T47D (cell line): Measurements from ENCODE around the gene MCM3AP.
A peak's percentile ranks its signal among the peaks of the same experiment; 100 is the strongest.
"Not testable (repeated sequence)": the region's sequence is repeated elsewhere in the genome, so short reads cannot be mapped to it uniquely, and the experiment has no call there.

Experiments used
- DNase-seq, 2 experiments: peaks; one replicate each; pipeline versions ENCODE4 v3.0.0 to v3.0.0-alpha.2; 2011 to 2012; ENCODE audit warnings: low read depth in 1 of 2, low spot score in 1 of 2
- JUND ChIP-seq: IDR thresholded peaks from 2 replicates; pipeline ENCODE4 v1.6.1; 2012; ENCODE audit warnings: low read depth
- in situ Hi-C: cut with HindIII; loops from 2 replicates; pipeline ENCODE4 v1.10.0; 2016; ENCODE audit warnings: low sequenced_read_pairs, low pct_unique_long_range_greater_than_20kb

Gene MCM3AP

DNA sequence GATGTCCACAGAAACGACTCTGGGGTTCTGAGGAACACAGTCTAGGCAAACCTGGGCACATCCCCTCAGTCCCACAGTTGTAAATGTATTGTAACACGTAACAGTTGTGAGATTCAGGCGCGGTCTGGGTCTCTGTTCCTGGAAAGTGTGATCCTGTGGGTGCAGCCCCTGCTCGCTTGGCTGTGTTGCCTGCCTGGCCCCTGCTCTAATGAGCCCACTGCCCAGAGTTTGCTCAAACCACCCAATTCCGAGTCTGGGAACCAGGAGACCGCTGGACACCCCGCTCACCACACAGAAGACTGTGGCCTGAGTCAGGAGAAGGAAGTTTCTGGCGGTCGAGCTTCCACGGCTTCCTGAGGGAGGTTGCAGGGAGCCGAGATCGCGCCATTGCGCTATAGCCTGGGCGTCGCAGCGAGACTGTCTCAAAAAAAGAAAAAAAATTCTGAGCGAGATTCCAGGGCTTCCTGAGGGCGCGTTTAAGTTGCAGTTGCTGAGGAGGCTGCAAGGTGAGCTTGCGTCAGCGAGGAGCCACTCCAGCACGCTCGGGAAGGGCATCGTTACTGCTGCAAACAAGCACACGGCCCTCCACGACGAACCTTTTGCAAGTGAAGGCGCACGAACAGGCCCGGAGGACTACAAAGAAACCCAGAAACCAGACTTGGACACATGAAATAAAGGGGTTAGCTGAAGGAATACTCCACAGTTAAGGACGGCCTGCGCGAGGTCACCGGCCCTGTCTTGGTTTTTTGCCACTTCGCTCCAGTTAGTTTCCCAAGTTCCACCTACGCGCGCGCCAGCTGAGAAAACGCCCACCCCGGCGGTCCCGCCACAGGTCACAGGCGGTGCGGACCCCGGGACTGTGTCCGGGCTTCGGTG, 37.2 kb upstream of the MCM3AP start:
- TF ChIP-seq JUND: no peak
- in situ Hi-C loops: no loop called here
- DNase-seq: peak in 1 of 2 experiments; percentile 28

DNA sequence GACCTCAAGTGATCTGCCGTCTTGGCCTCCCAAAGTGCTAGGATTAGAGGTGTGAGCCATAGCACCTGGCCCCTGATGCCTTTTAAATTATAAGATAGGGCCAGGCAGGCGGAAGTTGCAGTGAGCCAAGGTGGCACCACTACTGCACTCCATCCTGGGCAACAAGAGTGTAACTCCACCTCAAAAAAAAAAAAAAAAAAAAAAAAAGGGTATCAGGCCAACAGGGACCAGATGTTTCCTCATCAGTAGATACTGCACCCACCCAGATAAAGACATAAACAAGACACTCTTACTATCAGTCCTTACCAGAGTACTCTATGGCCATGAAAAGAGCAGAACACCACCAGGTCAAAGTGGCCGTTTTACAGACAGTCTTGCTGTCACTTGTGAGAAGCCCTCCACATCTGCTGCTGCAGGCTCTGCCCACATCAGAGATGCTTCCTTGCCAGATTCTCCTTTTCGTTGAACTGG, 35.0 kb upstream of the MCM3AP start:
- no peak for DNase-seq
- in situ Hi-C loops: no loop called here
- no peak for TF ChIP-seq JUND

DNA sequence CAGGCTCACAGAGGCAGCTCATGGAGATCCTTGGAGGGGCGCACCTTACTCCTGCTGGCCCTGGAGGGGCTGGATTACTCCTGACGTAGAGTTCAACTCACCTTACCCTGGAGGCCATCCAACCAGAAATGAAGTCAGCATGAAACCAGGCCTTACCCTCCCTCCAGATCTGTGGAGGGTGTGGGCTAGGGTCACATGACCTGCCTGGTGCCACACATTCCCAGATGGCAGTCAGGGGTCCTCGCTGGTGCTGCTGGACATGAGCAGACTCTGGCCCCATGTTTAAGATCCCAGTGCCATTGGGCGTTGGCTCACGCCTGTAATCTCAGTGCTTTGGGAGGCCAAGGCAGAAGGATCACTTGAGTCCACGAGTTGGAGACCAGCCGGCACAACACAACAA, 33.8 kb upstream of the MCM3AP start:
- in situ Hi-C loops: no loop called here
- no peak for DNase-seq
- no peak for TF ChIP-seq JUND

DNA sequence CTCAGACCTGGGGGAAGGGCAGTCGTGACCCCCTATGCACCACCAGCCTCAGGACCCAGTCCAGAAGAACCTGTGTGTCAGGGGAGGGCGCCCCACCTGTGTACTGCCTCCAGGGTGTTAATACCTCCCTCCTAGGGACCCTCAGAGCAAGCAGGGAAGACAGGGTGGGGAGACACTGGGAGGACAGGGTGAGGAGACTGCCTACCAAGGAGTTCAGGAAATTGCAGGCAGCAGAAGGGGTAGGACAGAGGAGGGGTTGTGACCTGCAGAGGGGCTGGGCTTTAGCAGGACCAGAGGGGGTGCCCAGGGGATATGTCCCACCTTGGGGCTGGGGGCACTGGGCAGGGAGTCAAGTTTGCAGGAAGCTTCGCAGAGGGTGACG, 33.0 kb upstream of the MCM3AP start:
- TF ChIP-seq JUND: no peak
- in situ Hi-C loops: no loop called here
- DNase-seq: no peak

DNA sequence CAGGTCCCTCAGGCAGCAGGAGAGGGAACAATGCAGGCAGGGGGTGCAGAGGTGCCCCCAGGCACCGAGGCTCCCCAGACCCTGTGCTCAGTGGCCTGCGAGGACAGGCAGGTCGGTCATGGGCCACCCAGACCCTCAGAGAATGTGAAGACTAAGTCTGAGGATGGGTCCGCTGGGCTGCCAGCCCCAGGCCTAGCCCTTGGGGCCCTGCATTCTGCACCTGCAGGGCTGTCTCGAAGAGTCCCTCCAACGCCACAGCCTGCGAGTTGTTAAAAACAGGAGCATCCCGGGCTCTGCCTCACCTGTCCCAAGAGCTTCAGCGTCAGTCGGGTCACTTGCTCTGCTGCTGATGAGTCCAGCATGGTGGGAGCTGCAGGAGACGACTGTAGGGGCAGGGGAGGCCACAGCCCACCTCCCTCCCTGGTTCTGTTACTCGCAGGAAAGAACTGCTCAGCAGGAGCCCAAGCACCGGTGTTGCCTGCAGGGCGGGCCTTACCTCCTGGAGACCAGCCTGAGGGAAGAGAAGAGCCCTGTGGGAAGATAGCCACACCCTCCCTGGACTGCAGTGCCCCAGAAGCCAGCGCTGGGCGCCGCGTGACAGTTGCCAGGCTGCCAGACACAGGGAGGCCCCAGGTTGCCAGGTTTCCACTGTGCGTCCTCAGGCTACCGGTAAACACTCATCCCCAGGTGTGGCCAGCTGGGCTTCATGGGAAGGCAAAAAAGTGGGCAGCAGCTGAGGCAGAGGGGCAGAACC, 32.5 kb upstream of the MCM3AP start:
- in situ Hi-C loops: no loop called here
- peak in 1 of 2 experiments; percentile 65 for DNase-seq
- no peak for TF ChIP-seq JUND

DNA sequence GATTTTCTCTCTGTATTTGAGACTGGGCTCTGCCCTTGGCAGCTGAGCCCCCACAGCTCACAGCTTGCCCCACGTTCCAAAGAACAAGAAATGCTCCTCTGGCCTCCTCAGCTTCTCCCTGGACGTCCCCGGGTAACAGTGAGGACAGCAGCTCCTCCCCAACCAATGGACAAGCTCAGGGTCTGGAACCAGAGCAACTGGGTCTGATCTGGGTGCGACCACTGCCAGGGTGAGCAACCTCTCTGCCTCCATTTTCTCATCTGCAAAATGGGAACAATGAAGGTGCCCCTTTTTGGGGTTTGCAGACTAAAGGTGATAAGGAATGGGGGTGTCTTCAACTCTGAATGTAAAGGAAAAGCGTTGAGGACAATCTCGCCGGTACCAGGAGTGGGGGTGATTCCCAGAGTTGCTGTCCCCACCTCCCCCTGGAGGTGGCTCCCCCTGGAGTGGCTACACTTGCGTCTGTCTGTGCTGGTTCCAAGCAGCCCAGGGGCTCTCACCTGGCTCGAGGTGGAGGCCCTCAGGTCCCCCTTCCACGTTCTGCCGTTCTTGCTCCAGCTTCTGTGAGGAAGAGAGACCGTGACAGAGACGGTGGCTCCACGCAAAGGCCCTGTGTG, 31.4 kb upstream of the MCM3AP start:
- in situ Hi-C loops: no loop called here
- no peak for TF ChIP-seq JUND
- DNase-seq: no peak

DNA sequence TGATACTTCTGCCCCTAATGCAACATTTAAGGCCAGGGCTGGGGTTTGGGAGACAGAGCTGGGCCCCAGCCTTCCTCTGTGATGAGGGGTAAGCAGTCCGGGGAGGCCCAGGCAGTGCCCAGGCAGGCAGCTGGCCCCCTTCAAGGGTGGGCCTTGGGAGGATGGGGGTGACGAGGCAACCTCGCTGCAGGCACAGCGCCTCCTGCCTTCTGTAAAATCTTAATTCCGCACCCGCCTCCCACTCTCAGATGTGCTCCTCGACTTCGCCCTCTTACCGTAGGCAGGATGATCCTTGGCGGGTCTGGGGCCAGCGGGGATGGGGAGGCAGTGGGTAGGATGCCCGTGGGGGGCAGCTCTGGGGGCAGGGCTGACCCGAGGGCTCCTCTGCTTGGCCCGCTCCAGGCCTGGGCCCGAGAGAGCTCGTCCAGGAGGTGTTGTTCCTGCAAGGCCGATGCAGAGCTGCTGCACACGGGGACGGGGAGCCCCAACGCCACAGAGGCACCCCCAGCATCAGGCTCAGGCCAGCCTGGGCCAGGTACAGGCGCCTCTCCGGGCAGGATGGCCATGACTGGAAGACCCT, 29.1 kb upstream of the MCM3AP start:
- TF ChIP-seq JUND: no peak
- DNase-seq: no peak
- in situ Hi-C loops: no loop called here

DNA sequence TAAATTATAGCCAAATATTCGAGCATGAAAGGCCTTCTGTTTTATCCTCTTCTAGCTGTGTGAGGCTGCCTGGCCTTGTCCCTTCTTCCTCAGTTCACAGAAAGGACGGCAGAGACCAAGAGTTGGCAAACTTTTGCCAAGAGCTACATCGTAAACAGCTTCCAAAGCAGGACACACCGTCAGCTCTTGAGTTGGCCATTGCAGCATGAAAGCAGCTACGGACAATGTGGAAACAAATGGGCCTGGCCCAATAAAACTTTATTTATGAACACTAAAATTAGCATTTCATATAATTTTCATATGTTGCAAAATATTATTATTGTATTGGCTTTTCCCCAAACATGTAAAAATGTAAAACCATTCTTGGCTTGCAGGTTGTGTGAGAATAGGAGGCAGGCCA, 27.5 kb upstream of the MCM3AP start:
- in situ Hi-C loops: no loop called here
- TF ChIP-seq JUND: no peak

DNA sequence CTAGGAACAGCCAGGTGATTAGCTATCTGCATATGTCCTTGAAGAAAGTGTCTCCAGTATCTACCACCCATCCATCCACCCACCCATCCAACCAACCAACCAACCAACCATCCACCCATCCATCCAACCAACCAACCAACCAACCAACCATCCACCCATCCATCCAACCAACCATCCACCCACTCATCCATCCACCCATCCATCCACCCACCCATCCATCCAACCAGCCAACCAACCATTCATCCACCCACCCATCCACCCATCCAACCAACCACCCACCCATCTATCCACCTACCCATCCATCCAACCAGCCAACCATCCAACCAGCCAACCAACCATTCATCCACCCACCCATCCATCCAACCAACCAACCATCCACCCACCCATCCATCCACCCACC, 26.2 kb upstream of the MCM3AP start:
- in situ Hi-C loops: no loop called here
- DNase-seq: no peak
- TF ChIP-seq JUND: no peak

More for the DNA sequence above, 27.5 kb upstream of the MCM3AP start:
- DNase-seq: no peak

DNA sequence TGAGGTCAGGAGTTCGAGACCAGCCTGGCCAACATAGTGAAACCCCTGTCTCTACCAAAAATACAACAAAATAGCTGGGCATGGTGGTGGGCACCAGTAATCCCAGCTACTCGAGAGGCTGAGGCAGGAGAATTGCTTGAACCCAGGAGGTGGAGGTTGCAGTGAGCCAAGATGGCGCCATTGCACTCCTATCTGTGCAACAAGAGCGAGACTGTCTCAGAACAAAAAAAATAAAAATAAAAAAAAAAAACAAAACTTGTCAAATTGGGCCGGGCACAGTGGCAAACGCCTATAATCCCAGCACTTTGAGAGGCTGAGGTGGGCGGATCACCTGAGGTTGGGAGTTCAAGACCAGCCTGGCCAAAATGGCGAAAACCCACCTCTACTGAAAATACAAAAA, 24.8 kb upstream of the MCM3AP start:
- in situ Hi-C loops, DNase-seq: not testable (repeated sequence)

DNA sequence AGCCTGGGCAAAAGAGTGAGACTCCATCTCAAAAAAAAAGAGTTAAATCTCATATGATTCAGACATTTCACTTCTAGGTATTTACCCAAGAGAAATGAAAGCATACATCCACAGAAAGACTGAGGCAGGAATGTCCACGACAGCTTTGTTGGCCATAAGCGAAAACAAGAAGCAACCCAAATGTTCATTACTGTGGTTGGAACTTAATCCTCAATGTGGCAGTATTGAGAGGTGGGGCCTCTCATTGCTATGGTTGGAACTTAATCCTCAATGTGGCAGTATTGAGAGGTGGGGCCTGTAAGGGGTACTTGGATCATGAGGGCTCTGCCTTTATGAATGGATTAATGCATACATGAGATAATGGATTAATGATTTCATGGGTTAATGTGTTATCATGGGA, 23.0 kb upstream of the MCM3AP start:
- in situ Hi-C loops: no loop called here
- no peak for TF ChIP-seq JUND
- no peak for DNase-seq

DNA sequence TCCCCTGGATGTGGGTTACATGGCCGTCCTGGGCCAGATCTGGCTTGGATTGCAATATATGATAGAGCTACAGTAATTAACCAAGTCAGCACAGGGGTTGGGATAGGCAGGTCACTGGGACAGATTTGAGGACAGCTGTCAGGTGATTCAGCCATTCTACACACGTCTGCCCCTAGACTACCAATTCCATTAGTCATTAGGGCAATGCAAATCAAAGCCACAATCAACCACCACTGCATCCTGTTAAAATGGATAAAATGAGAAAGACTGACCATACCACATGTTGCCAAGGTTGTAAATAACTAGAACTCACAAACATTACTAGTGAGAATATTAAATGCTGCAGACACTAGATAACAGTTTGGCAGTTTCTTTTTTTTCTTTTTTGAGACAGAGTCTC, 22.2 kb upstream of the MCM3AP start:
- TF ChIP-seq JUND: no peak
- in situ Hi-C loops: no loop called here
- no peak for DNase-seq
